GM12891 (cell line): ENCODE results near the gene TERB1.

Experiments
- PAX5 ChIP-seq: IDR thresholded peaks from 2 replicates; pipeline ENCODE4 v1.6.1; 2011; ENCODE audit warnings: low read length, moderate library complexity, mild to moderate bottlenecking; ENCODE audit not compliant: insufficient read depth, severe bottlenecking
- POLR2A ChIP-seq: IDR thresholded peaks from 2 replicates; pipeline ENCODE4 v1.6.1; 2011; ENCODE audit warnings: low read depth, low read length, control low read depth
- POLR2AphosphoS5 ChIP-seq: IDR thresholded peaks from 2 replicates; pipeline ENCODE4 v1.6.1; 2011; ENCODE audit warnings: low read depth, low read length, control low read depth
- POU2F2 ChIP-seq: IDR thresholded peaks from 2 replicates; pipeline ENCODE4 v1.6.1; 2011; ENCODE audit warnings: low read depth, mild to moderate bottlenecking, control low read depth, low read length, moderate library complexity
- SPI1 ChIP-seq: IDR thresholded peaks from 2 replicates; pipeline ENCODE4 v1.6.1; 2011; ENCODE audit warnings: low read depth, low read length, control low read depth
- TAF1 ChIP-seq: IDR thresholded peaks from 2 replicates; pipeline ENCODE4 v1.6.1; 2011; ENCODE audit warnings: low read depth, low read length, control low read depth

DNA sequence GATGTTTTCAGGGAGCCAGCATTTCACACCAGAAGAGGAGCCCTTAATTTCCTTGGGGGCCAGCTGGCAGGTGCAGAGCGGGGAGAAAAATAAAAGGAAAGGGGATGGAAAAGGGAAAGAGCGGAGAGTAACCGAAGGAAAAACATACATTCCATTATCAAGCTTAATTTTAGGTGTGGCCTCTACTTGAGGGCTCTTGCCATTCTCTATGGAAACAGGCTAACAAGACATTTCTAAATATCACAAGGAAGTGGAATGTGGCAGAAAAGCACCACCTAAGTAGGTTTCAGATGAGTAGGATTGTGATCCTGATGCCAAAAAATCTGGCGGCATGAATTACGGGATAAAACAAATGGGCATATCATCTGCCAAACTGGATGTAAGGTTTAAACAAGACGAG lies 49.0 kb downstream of the TERB1 start:
- no peak for TF ChIP-seq POLR2A
- no peak for TF ChIP-seq POLR2AphosphoS5
- no peak for TF ChIP-seq TAF1
- no peak for TF ChIP-seq SPI1
- no peak for TF ChIP-seq POU2F2
- TF ChIP-seq PAX5 = no peak
